Activated CD8-positive, alpha-beta memory T cell treated with anti-CD3 and anti-CD28 coated beads for 1 hour (primary cell): ENCODE measurements around the gene LMCD1.

Experiments
- DNase-seq, 2 donors: peaks; one replicate each; pipeline ENCODE4 v3.0.0-alpha.2; 2020; ENCODE audit warnings: low read depth in 1 of 2; ENCODE audit errors: extremely low read depth in 1 of 2

The LMCD1 gene

GRCh38 chr3:8608041-8608790 lies 106.6 kb downstream of the LMCD1 start:
- DNase-seq, result no peak

- no peak for DNase-seq
Measured at GRCh38 chr3:8608791-8609467, 107.3 kb downstream of the LMCD1 start.

DNA sequence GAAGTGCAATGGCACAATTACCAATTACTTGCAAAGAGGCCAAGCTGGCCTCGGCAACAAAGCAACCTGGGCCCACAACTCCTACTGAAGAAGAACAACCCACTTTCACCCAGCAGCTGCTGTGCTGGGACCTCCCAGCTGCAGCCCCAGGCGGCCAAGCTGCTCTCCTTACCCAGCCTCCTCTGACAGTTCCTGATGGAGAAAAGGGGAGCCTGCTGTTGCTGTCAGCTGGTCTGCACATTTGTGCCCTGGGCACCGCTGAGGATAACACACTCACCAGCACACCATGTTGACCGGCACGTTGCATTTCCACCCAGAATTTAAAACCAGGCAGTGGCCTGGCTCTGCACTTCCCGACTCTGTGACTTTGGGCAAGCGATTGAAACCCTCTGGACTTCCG lies 109.3 kb downstream of the LMCD1 start:
- DNase-seq, result no peak

DNA sequence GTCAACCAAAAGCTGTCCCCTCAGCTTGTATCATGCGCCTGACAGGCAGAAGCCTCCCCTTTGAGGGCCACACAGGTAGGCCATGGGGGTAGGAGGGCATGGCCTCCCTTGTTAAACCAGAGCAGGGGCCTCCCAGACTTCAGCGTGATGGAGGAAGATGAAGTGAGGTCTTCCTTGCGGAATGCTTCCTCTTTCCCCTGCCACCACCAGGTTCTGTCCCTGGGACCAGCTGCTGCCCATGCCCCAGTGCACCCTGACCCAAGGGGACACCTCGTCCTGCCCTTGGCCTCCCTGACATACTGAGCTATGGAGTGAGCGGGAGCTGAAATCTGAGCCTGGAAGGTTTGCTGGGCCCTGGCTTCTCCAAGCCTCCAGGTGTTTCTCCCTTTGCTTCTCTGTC lies 116.3 kb downstream of the LMCD1 start:
- DNase-seq, result no peak

- no peak for DNase-seq
Measured at GRCh38 chr3:8618950-8619349, 117.3 kb downstream of the LMCD1 start.

DNA sequence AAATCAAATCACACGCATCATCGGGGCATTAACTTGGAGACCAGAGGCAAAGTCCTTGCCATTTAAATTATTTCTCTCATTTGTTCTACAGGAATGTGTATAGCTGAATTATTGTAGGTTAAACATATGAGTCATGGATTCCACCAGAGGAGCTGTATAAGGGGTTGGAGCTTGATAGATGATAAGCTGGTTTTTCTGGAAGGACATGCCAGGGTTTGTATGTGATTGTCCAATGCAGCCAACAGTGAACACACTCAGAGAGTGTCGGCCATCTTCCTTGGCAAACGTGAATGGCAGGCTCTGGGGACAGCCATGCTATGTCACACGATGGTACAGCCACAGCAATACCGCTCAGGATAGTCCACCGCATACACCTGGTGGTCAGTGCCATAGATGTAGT lies 117.9 kb downstream of the LMCD1 start:
- DNase-seq, result no peak

DNA sequence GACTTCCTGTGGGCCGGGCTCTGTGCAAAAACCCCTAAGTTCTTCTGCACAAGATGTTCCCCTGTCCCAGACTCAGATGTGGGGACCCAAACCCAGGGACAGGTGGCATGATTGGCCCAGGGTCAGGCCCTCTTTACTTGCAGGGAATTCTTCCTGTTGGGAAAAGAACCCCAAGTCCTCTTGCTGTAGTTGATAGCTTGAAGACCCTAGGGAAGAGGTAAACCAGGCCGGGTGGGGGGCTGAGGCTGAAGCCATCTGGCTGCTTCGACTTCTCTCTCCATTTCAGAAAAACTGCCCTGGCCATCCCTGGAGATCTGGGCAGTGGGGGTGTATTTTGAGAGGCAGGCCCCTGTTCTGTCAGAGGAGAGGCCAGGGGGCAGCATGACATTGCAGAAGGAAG lies 119.5 kb downstream of the LMCD1 start:
- DNase-seq, result no peak

- DNase-seq, result no peak
Measured at GRCh38 chr3:8621872-8622271, 120.2 kb downstream of the LMCD1 start.

- DNase-seq, result peak in 1 of 2 donors; percentile 11
Measured at GRCh38 chr3:8622873-8623691, 121.5 kb downstream of the LMCD1 start.

- DNase-seq, result no peak
Measured at GRCh38 chr3:8623741-8624140, 122.1 kb downstream of the LMCD1 start.
